Measurements from ENCODE around the gene STXBP4.
A peak's percentile ranks its signal among the peaks of the same experiment; 100 is the strongest.

The STXBP4 gene

GRCh38 chr17:54956791-54957190 is 11.8 kb upstream of the STXBP4 start:
- Histone ChIP-seq H3K18ac (ENCODE audit: low read length) (no peak overlapping the region), H3K56ac (ENCODE audit: low read length) (no peak overlapping the region), H2AK5ac (ENCODE audit: low read length) (no peak overlapping the region), H3K4me3 (ENCODE audit: low read length) (no peak overlapping the region), H3K79me2 (ENCODE audit: control insufficient read depth, insufficient read depth, low read length) (no peaks in the 10 kb centered on the region), H3K23ac (ENCODE audit: low read length) (no peak overlapping the region), H4K5ac (ENCODE audit: low read length) (no peak overlapping the region), H3K4me1 (ENCODE audit: control insufficient read depth, low read depth, low read length) (no peaks in the 10 kb centered on the region), H3K4me2 (ENCODE audit: low read length) (no peak overlapping the region), H3K27ac (ENCODE audit: low read depth, low read length) (no peak overlapping the region), H3K4ac (ENCODE audit: low read depth, low read length) (no peak overlapping the region), H2BK15ac (replicated peaks; ENCODE audit: low read depth) (no peak overlapping the region), H3K27me3 (ENCODE audit: insufficient read depth, low read length, poor library complexity) (no peaks in the 10 kb centered on the region), H4K8ac (ENCODE audit: low read depth, low read length) (no peak overlapping the region), H2BK120ac (ENCODE audit: low read depth, low read length) (no peak overlapping the region), H3K36me3 (ENCODE audit: control insufficient read depth, insufficient read depth, low read length) (peaks cover 1% of the 10 kb centered on the region), H3K79me1 (ENCODE audit: low read length) (no peaks in the 10 kb centered on the region), H3K9ac (ENCODE audit: low read length) (no peak overlapping the region), H2BK5ac (ENCODE audit: low read length) (no peak overlapping the region)
- no CpG with 5 or more reads among the region's 3 CpGs for WGBS (ENCODE audit: extremely low coverage, insufficient coverage, low lambda C conversion rate)
- peak; percentile 73 for DNase-seq

DNA sequence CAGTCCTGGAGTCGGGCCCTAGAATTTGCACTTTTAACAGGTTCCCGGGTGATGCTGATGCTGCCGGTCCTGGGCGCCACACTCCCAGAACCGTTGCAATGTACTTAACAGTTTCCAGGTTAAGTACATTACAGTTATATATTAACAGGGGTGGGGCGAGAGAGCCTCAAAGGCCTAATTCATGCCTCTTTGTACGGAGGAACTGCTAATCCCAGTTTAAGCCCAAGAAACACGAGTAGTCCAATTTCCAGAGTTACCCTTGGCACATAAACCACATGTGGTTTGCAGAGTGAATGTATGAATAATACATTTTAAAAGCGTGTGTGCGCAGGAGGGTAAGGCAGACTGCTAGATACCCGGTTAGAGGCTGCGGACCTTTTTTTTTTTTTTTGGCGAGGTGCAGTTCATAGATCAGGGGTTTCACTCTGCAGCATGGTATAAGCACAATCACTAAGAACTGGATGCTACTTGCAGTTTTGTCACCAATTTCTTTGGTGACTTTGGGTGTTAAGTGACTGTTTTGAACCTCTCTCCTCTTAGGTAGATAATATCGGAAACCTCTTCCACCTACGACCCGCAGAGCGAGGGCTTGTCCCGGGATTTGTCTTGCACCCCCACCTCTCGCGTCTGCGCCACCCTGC is 824 bp upstream of the STXBP4 start:
- peaks cover 24% of the 10 kb centered on the region for H3K79me2 ChIP-seq (ENCODE audit: control insufficient read depth, insufficient read depth, low read length)
- no peak overlapping the region for H2AK5ac ChIP-seq (ENCODE audit: low read length)
- DNase-seq = peak; percentile 67
- H3K23ac ChIP-seq (ENCODE audit: low read length) = peak overlapping the region; percentile 85
- no peak overlapping the region for H2BK15ac ChIP-seq (replicated peaks; ENCODE audit: low read depth)
- H3K4me2 ChIP-seq (ENCODE audit: low read length) = peak overlapping the region; percentile 31
- peak overlapping the region; percentile 93 for H3K9ac ChIP-seq (ENCODE audit: low read length)
- H3K4ac ChIP-seq (ENCODE audit: low read depth, low read length) = peak overlapping the region; percentile 55
- H3K36me3 ChIP-seq (ENCODE audit: control insufficient read depth, insufficient read depth, low read length) = no peaks in the 10 kb centered on the region
- peak overlapping the region; percentile 75 for H3K18ac ChIP-seq (ENCODE audit: low read length)
- H2BK5ac ChIP-seq (ENCODE audit: low read length) = no peak overlapping the region
- H3K56ac ChIP-seq (ENCODE audit: low read length) = peak overlapping the region; percentile 98
- no peak overlapping the region for H2BK120ac ChIP-seq (ENCODE audit: low read depth, low read length)
- H3K79me1 ChIP-seq (ENCODE audit: low read length) = peaks cover 14% of the 10 kb centered on the region
- no peak overlapping the region for H4K8ac ChIP-seq (ENCODE audit: low read depth, low read length)
- no peak overlapping the region for H4K5ac ChIP-seq (ENCODE audit: low read length)
- H3K27ac ChIP-seq (ENCODE audit: low read depth, low read length) = no peak overlapping the region
- no CpG with 5 or more reads among the region's 21 CpGs for WGBS (ENCODE audit: extremely low coverage, insufficient coverage, low lambda C conversion rate)
- H3K4me1 ChIP-seq (ENCODE audit: control insufficient read depth, low read depth, low read length) = peaks cover 3% of the 10 kb centered on the region
- peak overlapping the region; percentile 68 for H3K4me3 ChIP-seq (ENCODE audit: low read length)
- no peaks in the 10 kb centered on the region for H3K27me3 ChIP-seq (ENCODE audit: insufficient read depth, low read length, poor library complexity)

DNA sequence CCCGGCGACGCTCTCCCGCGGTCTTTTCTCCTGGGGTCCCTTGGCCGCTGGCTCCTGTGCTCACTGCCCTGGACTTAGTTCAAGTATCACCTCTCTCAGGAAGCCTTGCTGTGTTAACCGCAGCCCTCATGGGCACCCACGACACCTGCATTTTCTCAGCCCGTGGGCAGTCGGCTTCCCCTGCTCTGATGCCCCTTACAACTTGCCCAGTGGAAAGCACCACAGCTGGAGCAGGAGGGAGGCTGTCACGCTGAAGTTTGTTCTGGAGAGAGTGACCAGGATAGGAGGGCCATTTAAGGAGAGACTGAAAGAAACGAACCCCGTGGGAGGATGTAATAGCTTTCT is 395 bp downstream of the STXBP4 start:
- Histone ChIP-seq H2BK5ac (ENCODE audit: low read length) (no peak overlapping the region), H3K79me1 (ENCODE audit: low read length) (peaks cover 17% of the 10 kb centered on the region), H3K4me3 (ENCODE audit: low read length) (peak overlapping the region; percentile 95), H4K8ac (ENCODE audit: low read depth, low read length) (no peak overlapping the region), H3K79me2 (ENCODE audit: control insufficient read depth, insufficient read depth, low read length) (peaks cover 28% of the 10 kb centered on the region), H3K4me2 (ENCODE audit: low read length) (peak overlapping the region; percentile 89), H2AK5ac (ENCODE audit: low read length) (no peak overlapping the region), H2BK15ac (replicated peaks; ENCODE audit: low read depth) (no peak overlapping the region), H3K4ac (ENCODE audit: low read depth, low read length) (no peak overlapping the region), H3K27me3 (ENCODE audit: insufficient read depth, low read length, poor library complexity) (no peaks in the 10 kb centered on the region), H3K4me1 (ENCODE audit: control insufficient read depth, low read depth, low read length) (peaks cover 3% of the 10 kb centered on the region), H4K5ac (ENCODE audit: low read length) (peak overlapping the region; percentile 75), H3K36me3 (ENCODE audit: control insufficient read depth, insufficient read depth, low read length) (no peaks in the 10 kb centered on the region), H3K56ac (ENCODE audit: low read length) (peak overlapping the region; percentile 99), H3K9ac (ENCODE audit: low read length) (peak overlapping the region; percentile 97), H3K18ac (ENCODE audit: low read length) (peak overlapping the region; percentile 56), H3K27ac (ENCODE audit: low read depth, low read length) (no peak overlapping the region), H2BK120ac (ENCODE audit: low read depth, low read length) (no peak overlapping the region), H3K23ac (ENCODE audit: low read length) (no peak overlapping the region)
- DNase-seq = no peak
- no CpG with 5 or more reads among the region's 13 CpGs for WGBS (ENCODE audit: extremely low coverage, insufficient coverage, low lambda C conversion rate)

- H3K27ac ChIP-seq (ENCODE audit: low read depth, low read length) = no peak overlapping the region
- no peak overlapping the region for H2BK15ac ChIP-seq (replicated peaks; ENCODE audit: low read depth)
- peak overlapping the region; percentile 97 for H3K9ac ChIP-seq (ENCODE audit: low read length)
- H3K36me3 ChIP-seq (ENCODE audit: control insufficient read depth, insufficient read depth, low read length) = no peaks in the 10 kb centered on the region
- H3K18ac ChIP-seq (ENCODE audit: low read length) = no peak overlapping the region
- no peak overlapping the region for H3K4ac ChIP-seq (ENCODE audit: low read depth, low read length)
- peaks cover 3% of the 10 kb centered on the region for H3K4me1 ChIP-seq (ENCODE audit: control insufficient read depth, low read depth, low read length)
- no peak overlapping the region for H2AK5ac ChIP-seq (ENCODE audit: low read length)
- no peak overlapping the region for H4K5ac ChIP-seq (ENCODE audit: low read length)
- no peak overlapping the region for H3K4me3 ChIP-seq (ENCODE audit: low read length)
- no CpG with 5 or more reads among the region's 7 CpGs for WGBS (ENCODE audit: extremely low coverage, insufficient coverage, low lambda C conversion rate)
- peaks cover 21% of the 10 kb centered on the region for H3K79me1 ChIP-seq (ENCODE audit: low read length)
- no peak overlapping the region for H3K23ac ChIP-seq (ENCODE audit: low read length)
- H3K27me3 ChIP-seq (ENCODE audit: insufficient read depth, low read length, poor library complexity) = no peaks in the 10 kb centered on the region
- no peak overlapping the region for H4K8ac ChIP-seq (ENCODE audit: low read depth, low read length)
- no peak overlapping the region for H2BK5ac ChIP-seq (ENCODE audit: low read length)
- peak overlapping the region; percentile 1 for H3K4me2 ChIP-seq (ENCODE audit: low read length)
- peaks cover 28% of the 10 kb centered on the region for H3K79me2 ChIP-seq (ENCODE audit: control insufficient read depth, insufficient read depth, low read length)
- no peak for DNase-seq
- no peak overlapping the region for H2BK120ac ChIP-seq (ENCODE audit: low read depth, low read length)
- H3K56ac ChIP-seq (ENCODE audit: low read length) = peak overlapping the region; percentile 99
These were observed 1.4 kb downstream of the STXBP4 start for GRCh38 chr17:54969658-54970572.

- no peak overlapping the region for H4K8ac ChIP-seq (ENCODE audit: low read depth, low read length)
- no peak for DNase-seq
- H2BK5ac ChIP-seq (ENCODE audit: low read length) = no peak overlapping the region
- no peak overlapping the region for H2BK120ac ChIP-seq (ENCODE audit: low read depth, low read length)
- no peaks in the 10 kb centered on the region for H3K27me3 ChIP-seq (ENCODE audit: insufficient read depth, low read length, poor library complexity)
- no peak overlapping the region for H3K9ac ChIP-seq (ENCODE audit: low read length)
- no peak overlapping the region for H4K5ac ChIP-seq (ENCODE audit: low read length)
- H3K27ac ChIP-seq (ENCODE audit: low read depth, low read length) = no peak overlapping the region
- H3K23ac ChIP-seq (ENCODE audit: low read length) = no peak overlapping the region
- no peak overlapping the region for H2BK15ac ChIP-seq (replicated peaks; ENCODE audit: low read depth)
- peaks cover 3% of the 10 kb centered on the region for H3K4me1 ChIP-seq (ENCODE audit: control insufficient read depth, low read depth, low read length)
- H3K18ac ChIP-seq (ENCODE audit: low read length) = no peak overlapping the region
- H3K56ac ChIP-seq (ENCODE audit: low read length) = no peak overlapping the region
- no peak overlapping the region for H3K4ac ChIP-seq (ENCODE audit: low read depth, low read length)
- peaks cover 26% of the 10 kb centered on the region for H3K79me2 ChIP-seq (ENCODE audit: control insufficient read depth, insufficient read depth, low read length)
- H3K4me3 ChIP-seq (ENCODE audit: low read length) = no peak overlapping the region
- no peaks in the 10 kb centered on the region for H3K36me3 ChIP-seq (ENCODE audit: control insufficient read depth, insufficient read depth, low read length)
- no peak overlapping the region for H2AK5ac ChIP-seq (ENCODE audit: low read length)
- H3K79me1 ChIP-seq (ENCODE audit: low read length) = peaks cover 23% of the 10 kb centered on the region
- H3K4me2 ChIP-seq (ENCODE audit: low read length) = no peak overlapping the region
These were observed 2.6 kb downstream of the STXBP4 start for GRCh38 chr17:54971147-54971546.

Measured in mesendoderm (in vitro differentiated cells).